HG03521 (cell line): ENCODE results near the gene RPAP2.

Experiments used
- ATAC-seq: cut with Tn5 transposase; IDR thresholded peaks from one replicate; pipeline ENCODE4 v1.9.1; 2021; ENCODE audit warnings: mild to moderate bottlenecking, moderate library complexity; ENCODE audit not compliant: unreplicated experiment

RPAP2 gene

GRCh38 chr1:92445865-92446264 lies 147.0 kb downstream of the RPAP2 start:
- no peak for ATAC-seq

- no peak for ATAC-seq
Measured at GRCh38 chr1:92446546-92446945, 147.7 kb downstream of the RPAP2 start.

DNA sequence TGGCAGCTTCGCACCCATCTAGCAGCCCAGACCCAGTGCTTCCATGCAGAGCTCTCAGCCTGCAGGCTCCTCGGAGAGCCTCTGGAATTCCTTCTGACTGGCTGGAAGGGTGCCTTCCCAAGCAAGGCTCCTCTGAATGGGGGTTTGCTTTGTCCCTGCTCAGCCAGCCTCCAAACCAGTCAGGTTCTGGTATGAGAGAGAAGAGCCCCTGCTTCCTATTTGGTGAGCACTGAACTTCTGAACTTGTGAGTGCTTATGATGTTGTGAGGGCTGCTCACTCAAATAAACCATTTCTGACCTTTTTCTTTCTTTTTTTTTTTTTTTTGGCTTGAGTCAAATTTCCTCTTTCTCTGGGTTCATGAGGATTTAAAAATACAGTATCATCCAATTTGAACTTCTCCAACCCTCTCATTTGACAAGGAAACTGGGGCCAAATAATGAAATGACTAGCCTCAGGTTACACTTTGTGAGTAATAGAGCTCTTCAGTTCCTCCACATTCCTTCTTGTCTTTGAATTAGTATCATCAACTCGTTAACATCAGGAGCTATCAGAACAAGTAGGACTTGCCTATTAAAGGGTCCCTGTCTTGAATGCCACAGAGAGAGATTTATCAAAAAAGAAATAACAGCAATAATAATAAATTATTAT lies 148.3 kb downstream of the RPAP2 start:
- no peak for ATAC-seq

DNA sequence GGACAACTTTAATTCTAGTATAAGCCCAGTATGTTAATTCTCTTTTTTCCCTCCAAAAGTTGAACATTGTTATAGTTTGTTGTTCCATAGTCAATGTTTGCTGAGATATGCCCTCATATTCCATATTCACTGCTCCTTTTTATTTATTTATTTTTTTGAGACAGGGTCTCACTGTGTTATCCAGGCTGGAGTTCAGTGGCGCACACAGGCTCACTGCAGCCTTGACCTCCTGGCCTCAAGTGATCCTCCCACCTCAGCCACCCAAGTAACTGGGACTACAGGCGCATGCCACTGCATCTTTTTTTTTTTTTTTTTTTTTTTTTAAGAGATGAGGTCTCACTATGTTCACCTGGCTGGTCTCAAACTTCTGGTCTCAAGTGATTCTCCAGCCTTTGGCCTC lies 149.1 kb downstream of the RPAP2 start:
- no peak for ATAC-seq
